Suprapubic skin (tissue), 4 donors: ENCODE data around the gene KDM2B.

Source experiments
- POLR2A ChIP-seq, 2 donors: fragments of 450-650 bp; IDR thresholded peaks; one replicate each; pipeline ENCODE4 v1.6.1; 2017; ENCODE audit warnings: antibody characterized with exemption in 2 of 2, mild to moderate bottlenecking in 2 of 2, moderate library complexity in 2 of 2
- POLR2AphosphoS5 ChIP-seq, 3 donors: sonication (generic); formaldehyde crosslinking; IDR thresholded peaks; one replicate each; pipeline ENCODE4 v1.6.1; 2017; ENCODE audit warnings: antibody characterized with exemption in 3 of 3
- TF ChIP-seq, protein P1 (sequence below), 2 donors: fragments of 200-600 bp in 1 of 2; fragments of 450-650 bp in 1 of 2; sonication (generic) in 1 of 2; IDR thresholded peaks; one replicate each; pipeline ENCODE4 v1.5.1; 2016 to 2019; ENCODE audit warnings: antibody characterized with exemption in 2 of 2, mild to moderate bottlenecking in 1 of 2, moderate library complexity in 1 of 2

DNA sequence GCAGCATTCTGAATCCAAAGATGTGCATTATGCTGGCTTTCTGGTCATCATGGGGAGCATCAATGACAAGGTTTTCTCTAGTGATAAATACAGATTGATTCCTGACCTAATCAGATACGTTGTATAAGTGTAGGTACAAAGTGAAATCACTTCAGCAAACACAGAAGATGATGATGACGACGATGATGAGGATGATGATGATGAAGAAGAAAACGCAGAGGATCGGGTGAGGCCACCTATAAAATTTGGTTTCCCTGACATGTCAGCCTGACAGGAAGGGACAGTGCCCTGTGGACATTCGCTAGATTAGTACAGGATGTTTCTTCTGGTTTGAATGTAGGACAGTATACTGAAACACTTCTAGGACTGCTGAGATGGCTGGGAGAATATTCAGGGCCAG, 160.7 kb downstream of the KDM2B start:
- TF ChIP-seq, protein P1, sequence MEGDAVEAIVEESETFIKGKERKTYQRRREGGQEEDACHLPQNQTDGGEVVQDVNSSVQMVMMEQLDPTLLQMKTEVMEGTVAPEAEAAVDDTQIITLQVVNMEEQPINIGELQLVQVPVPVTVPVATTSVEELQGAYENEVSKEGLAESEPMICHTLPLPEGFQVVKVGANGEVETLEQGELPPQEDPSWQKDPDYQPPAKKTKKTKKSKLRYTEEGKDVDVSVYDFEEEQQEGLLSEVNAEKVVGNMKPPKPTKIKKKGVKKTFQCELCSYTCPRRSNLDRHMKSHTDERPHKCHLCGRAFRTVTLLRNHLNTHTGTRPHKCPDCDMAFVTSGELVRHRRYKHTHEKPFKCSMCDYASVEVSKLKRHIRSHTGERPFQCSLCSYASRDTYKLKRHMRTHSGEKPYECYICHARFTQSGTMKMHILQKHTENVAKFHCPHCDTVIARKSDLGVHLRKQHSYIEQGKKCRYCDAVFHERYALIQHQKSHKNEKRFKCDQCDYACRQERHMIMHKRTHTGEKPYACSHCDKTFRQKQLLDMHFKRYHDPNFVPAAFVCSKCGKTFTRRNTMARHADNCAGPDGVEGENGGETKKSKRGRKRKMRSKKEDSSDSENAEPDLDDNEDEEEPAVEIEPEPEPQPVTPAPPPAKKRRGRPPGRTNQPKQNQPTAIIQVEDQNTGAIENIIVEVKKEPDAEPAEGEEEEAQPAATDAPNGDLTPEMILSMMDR (IDR thresholded peaks at IDR 0.05): no peak
- no peak for TF ChIP-seq POLR2AphosphoS5 (IDR thresholded peaks at IDR 0.05)
- no peak for TF ChIP-seq POLR2A (IDR thresholded peaks at IDR 0.05)
